Heart right ventricle (tissue), 16 donors: ENCODE results near the gene FAM229A. TPM values are rescaled to one million over a fixed set of nuclear protein-coding genes. Genes with fewer than 3 reads are reported as not detected.

Experiments used
- ATAC-seq, 8 donors: fragments of 200-7000 bp; cut with Tn5 transposase; one replicate each; pipeline ENCODE4 v1.9.1; 2020; ENCODE audit warnings: mild to moderate bottlenecking in 8 of 8, moderate library complexity in 8 of 8, moderate number of reproducible peaks in 1 of 8
- DNase-seq, 2 donors: peaks; one replicate each; pipeline ENCODE4 v3.0.0-alpha.2; 2020
- H3K27ac ChIP-seq, 10 donors: fragments of 200-600 bp; sonication (generic) in 2 of 10; one replicate each; pipeline versions ENCODE4 v1.5.0 to v1.8.0; 2020 to 2022; ENCODE audit warnings: mild to moderate bottlenecking in 3 of 10
- H3K27me3 ChIP-seq, 7 donors: fragments of 200-600 bp; one replicate each; pipeline ENCODE4 v1.8.0; 2021 to 2022; ENCODE audit warnings: mild to moderate bottlenecking in 2 of 7
- H3K36me3 ChIP-seq, 9 donors: fragments of 200-600 bp; sonication (generic) in 1 of 9; one replicate each; pipeline versions ENCODE4 v1.5.0 to v1.8.0; 2020 to 2022; ENCODE audit warnings: mild to moderate bottlenecking in 2 of 9
- H3K4me1 ChIP-seq, 9 donors: fragments of 200-600 bp; sonication (generic) in 1 of 9; one replicate each; pipeline versions ENCODE4 v1.5.0 to v1.8.0; 2020 to 2022; ENCODE audit warnings: mild to moderate bottlenecking in 4 of 9
- H3K4me3 ChIP-seq, 10 donors: fragments of 200-600 bp; sonication (generic) in 2 of 10; one replicate each; pipeline versions ENCODE4 v1.5.0 to v1.8.0; 2020 to 2022; ENCODE audit warnings: mild to moderate bottlenecking in 7 of 10, moderate library complexity in 2 of 10
- H3K9me3 ChIP-seq, 11 donors: fragments of 200-600 bp in 10 of 11; sonication (generic) in 2 of 11; one replicate each; pipeline versions ENCODE4 v1.5.0 to v1.8.0; 2013 to 2022; ENCODE audit warnings: mild to moderate bottlenecking in 2 of 11, control low read depth in 1 of 11, moderate library complexity in 1 of 11
- WGBS, 2 donors: extraction: QIAGEN DNeasy Blood & Tissue Kit; methylation state at CpG; one replicate each; pipeline ENCODE4 v1.1.7; 2013; ENCODE audit warnings: inconsistent platforms in 1 of 2; 5-methylcytosine and 5-hydroxymethylcytosine counted together
- intact Hi-C, 10 donors: fragments of 100-400 bp; cut with DNase I; formaldehyde crosslinking; loops; one replicate each; pipeline versions ENCODE4 v1.11.1 to v1.14.2; 2022
- polyA plus RNA-seq, 2 donors: library from polyadenylated mRNA; stranded (reverse); fragments of 200-250 nt; gene quantifications; one replicate each; pipeline ENCODE4 v1.2.3, GENCODE V29; 2013
- total RNA-seq, 10 donors: library from RNA; stranded (reverse); fragmentation: NEBNext Ultra II Directional in 3 of 10; extraction: Animal tissue kit (Norgen Biotek cat#: 25700) in 3 of 10; gene quantifications; one replicate each; pipeline versions ENCODE4 v1.2.1 to v1.2.4, GENCODE V29; 2021 to 2023
- TF ChIP-seq, protein P1 (sequence below), 9 donors: fragments of 200-600 bp; sonication (generic) in 2 of 9; IDR thresholded peaks; one replicate each; pipeline versions ENCODE4 v1.5.0 to v1.8.0; 2021 to 2022; ENCODE audit warnings: antibody characterized with exemption in 9 of 9, mild to moderate bottlenecking in 5 of 9, moderate library complexity in 1 of 9
- donor health status: Arrhythmogenic right ventricular cardiomyopathy.
- donor health status: ischemic (EF 13 %, LVEDD 7.1; RV severe dilation, severe dysfunction).
- donor health status: healthy with polysubstance abuse.
- donor health status: DM: no; HTN: yes; CAD: no.
- donor health status: DM: no; HTN: no; CAD: no.
- donor health status: ischemic (EF 25% LVEDD 6.9; RV normal size, moderate dysfunction).
- donor health status: ischemic (EF 25% LVEDD 5.7; RV mildly dilated, moderate dysfunction).
- donor health status: healthy.
- donor health status: DM: yes; HTN: yes; CAD: no.
- donor health status: Ischemic cardiomyopathy.
- donor health status: ischemic (EF 35%, LVEDD 5.7; RV mildly dilated, moderate dysfunction).
- donor health status: nonischemic (EF 11% LVEDD 7.7; RV severe dilation, severe dysfunction).
- donor health status: DM: yes; HTN: yes; CAD: no.
- donor health status: PGD.
- donor health status: ischemic (EF 29% LVEDD 5.4; RV normal size, mild dysfunction).
- donor health status: nonischemic (EF 23%, LVEDD 6.1; RV moderate dilation, normal function).

Gene FAM229A
- total and polyA plus RNA-seq, 12 donors: 0.93 to 13.4 (median 2.3) TPM

DNA sequence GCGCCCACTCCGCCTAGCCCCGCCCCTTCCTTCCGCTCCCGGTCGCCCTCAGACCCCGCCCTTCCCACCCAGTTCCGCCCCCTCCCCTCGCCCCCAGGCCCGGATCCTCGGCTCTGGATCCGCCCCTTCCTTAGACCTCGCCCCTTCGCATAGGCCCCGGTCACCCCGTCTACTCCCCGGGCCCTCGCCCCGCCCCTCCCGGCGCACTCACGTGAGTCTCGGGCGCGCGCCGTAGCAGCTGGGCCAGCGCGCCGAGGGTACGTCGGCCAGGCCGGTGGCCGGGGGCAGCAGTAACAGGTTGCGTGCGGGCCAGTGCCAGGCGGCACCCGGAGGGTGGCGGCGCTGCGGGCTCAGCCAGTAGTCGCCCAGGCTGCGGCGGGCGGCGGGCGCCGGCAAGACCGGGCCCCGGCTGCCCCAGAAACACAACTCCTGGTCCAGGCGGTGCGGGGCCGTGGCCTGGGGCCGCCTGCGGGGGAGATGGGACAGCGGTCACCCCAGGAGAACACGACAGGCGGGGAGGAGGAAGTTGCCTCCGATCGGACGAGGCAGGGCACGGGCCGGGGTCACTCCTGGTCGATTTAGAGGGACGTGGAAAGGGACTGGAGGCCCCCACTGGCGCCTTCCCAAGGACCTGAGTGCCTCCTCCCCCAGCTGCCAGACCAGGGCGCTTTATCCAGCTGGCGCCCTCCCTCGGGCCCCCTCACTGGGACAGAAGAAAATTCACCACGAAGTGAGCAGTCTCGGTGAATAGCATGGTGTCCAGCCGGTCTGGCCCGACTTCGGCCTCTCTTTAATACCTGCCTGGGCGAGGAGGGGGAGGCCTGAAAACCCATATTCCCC, 10.7 kb downstream of the FAM229A start:
- ATAC-seq (peak; percentile 90 to 95 (median 92)), DNase-seq (peak; percentile 94 to 96)
- 1% methylated on average over 72 to 75 of the region's 75 CpGs for WGBS, 2 donors
- peaks cover 11 to 64% (median 54%) of the 10 kb centered on the region in 9 donors for H3K4me1 ChIP-seq
- peaks cover 0 to 3% (median 0%) of the 10 kb centered on the region in 7 donors for H3K27me3 ChIP-seq
- H3K27ac ChIP-seq: peak overlapping the region; percentile 85 to 98 (median 95)
- peak overlapping the region; percentile 57 to 84 (median 75) for H3K4me3 ChIP-seq
- no peaks in the 10 kb centered on the region for H3K9me3 ChIP-seq
- H3K36me3 ChIP-seq: peaks cover 0 to 4% (median 0%) of the 10 kb centered on the region in 9 donors
- TF ChIP-seq, protein P1, sequence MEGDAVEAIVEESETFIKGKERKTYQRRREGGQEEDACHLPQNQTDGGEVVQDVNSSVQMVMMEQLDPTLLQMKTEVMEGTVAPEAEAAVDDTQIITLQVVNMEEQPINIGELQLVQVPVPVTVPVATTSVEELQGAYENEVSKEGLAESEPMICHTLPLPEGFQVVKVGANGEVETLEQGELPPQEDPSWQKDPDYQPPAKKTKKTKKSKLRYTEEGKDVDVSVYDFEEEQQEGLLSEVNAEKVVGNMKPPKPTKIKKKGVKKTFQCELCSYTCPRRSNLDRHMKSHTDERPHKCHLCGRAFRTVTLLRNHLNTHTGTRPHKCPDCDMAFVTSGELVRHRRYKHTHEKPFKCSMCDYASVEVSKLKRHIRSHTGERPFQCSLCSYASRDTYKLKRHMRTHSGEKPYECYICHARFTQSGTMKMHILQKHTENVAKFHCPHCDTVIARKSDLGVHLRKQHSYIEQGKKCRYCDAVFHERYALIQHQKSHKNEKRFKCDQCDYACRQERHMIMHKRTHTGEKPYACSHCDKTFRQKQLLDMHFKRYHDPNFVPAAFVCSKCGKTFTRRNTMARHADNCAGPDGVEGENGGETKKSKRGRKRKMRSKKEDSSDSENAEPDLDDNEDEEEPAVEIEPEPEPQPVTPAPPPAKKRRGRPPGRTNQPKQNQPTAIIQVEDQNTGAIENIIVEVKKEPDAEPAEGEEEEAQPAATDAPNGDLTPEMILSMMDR (IDR thresholded peaks at IDR 0.05): peak in 1 of 9 donors; percentile 5
- intact Hi-C loops: loop anchor here in 1 of 10 donors (5.0 kb wide), 1 partner anchor 41 kb away; the partner anchor contains the start of gene BSDC1

DNA sequence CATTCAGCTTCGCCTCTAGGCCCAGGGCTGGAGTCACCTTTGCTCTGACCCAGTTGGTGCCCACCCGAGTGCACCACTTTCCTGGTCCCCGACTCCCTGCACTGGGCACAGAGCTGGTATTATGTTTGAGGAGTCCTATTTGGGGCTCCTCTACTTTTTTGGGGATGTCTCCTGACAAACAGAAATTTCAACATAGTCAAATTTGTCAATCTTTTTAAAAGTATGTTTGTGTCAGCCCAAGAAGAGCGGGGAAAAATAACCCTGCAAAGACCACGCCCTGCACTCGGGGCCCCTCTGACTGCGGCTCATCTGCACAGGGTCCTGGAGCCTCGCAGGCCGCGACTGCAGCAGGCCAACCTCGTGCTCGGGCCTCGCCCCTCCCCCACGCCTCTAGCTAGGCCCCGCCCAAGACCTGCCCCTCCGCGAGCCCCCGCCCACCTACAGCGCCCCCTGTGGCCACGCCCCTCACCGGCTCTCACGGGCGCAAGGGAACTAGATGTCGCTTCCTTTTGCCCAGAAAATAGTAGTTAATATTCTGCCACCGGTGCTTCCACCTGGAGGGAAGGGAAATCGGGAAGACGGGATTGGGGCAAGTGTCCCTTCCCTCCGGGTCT, 11.4 kb downstream of the FAM229A start:
- Histone ChIP-seq H3K4me3 (peak overlapping the region in 9 of 10 donors; percentile 57 to 84 (median 75)), H3K27ac (peak overlapping the region; percentile 85 to 98 (median 95)), H3K27me3 (peaks cover 0 to 10% (median 0%) of the 10 kb centered on the region in 7 donors), H3K4me1 (peaks cover 11 to 70% (median 54%) of the 10 kb centered on the region in 9 donors), H3K9me3 (no peaks in the 10 kb centered on the region), H3K36me3 (peaks cover 0 to 2% (median 0%) of the 10 kb centered on the region in 9 donors)
- 20 to 24% methylated on average over 25 to 28 of the region's 28 CpGs for WGBS, 2 donors
- peak; percentile 57 to 84 (median 76) for ATAC-seq
- intact Hi-C loops: loop anchor here in 1 of 10 donors (5.0 kb wide), 1 partner anchor 41 kb away; the partner anchor contains the start of gene BSDC1
- TF ChIP-seq, protein P1 (IDR thresholded peaks at IDR 0.05): peak; percentile 45 to 83 (median 65)
- DNase-seq: peak in 1 of 2 donors; percentile 81

DNA sequence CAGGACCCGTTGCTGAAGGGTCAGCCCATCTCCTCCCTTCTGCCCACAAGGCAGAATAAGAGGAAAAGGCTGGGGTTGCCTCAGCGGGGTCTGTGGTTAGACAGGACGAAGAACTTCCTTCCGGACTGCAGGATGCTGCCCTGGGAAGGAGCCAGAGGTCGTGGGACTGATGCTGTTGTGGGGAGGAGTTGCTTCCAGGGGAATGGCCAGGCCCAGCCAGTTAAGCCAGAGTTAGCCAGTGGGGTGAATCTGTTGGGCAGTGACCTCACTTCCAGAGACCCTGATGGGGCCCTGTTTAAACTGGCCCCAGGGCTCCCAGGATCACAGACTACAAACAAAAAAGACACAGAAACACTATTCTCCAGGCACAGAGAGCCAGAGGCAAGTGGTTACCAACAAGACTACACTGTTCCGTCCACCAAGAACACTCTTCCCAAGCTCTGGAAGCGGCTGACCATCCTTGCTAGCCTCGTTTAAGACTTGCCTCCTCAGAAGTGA, 13.0 kb downstream of the FAM229A start:
- Histone ChIP-seq H3K4me3 (no peak overlapping the region), H3K9me3 (no peaks in the 10 kb centered on the region), H3K27me3 (peaks cover 0 to 11% (median 0%) of the 10 kb centered on the region in 7 donors), H3K4me1 (peaks cover 11 to 68% (median 54%) of the 10 kb centered on the region in 9 donors), H3K27ac (peak overlapping the region in 8 of 10 donors; percentile 47 to 98 (median 62)), H3K36me3 (no peaks in the 10 kb centered on the region)
- ATAC-seq: peak in 5 of 8 donors; percentile 1 to 20 (median 5)
- WGBS, 2 donors: 45 to 54% methylated on average over 8 of the region's 8 CpGs
- peak; percentile 66 to 72 for DNase-seq
- intact Hi-C loops: no loop called here
- TF ChIP-seq, protein P1 (IDR thresholded peaks at IDR 0.05): no peak
